Suppressor macrophage treated with lipopolysaccharide for 1 hour (primary cell): ENCODE data around the gene CAMP.
"Not testable (repeated sequence)": the region's sequence is repeated elsewhere in the genome, so short reads cannot be mapped to it uniquely, and the experiment has no call there.

Experiments used
- DNase-seq, 3 donors: peaks; one replicate each; pipeline ENCODE4 v3.0.0-alpha.2; 2020 to 2022

CAMP gene

DNA sequence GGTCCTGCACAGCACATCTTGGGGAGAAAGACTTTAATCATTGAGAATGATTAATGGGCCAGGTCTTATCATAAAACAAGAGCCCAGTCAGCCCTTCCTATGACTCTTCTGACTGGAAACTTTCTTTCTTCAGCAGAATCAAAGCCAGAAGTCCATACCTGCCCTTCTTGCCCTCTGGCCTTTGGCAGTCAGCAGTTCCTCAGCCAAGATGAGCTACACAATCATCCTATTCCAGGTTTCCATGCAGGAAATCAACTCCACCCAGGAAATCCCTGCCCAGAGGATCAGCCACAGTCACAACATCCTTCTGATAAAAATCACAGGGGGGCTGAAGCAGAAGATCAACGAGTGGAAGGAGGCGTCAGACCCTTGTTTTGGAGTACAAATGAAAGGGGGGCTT lies 44.5 kb downstream of the CAMP start:
- no peak for DNase-seq

DNA sequence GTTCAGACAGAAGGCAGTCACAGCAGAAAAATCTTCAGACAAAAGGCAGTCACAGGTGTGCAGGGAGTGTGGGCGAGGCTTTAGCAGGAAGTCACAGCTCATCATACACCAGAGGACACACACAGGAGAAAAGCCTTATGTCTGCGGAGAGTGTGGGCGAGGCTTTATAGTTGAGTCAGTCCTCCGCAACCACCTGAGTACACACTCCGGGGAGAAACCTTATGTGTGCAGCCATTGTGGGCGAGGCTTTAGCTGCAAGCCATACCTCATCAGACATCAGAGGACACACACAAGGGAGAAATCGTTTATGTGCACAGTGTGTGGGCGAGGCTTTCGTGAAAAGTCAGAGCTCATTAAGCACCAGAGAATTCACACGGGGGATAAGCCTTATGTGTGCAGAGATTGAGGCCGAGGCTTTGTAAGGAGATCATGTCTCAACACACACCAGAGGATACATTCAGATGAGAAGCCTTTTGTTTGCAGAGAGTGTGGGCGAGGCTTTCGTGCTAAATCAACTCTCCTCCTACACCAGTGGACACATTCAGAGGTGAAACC lies 45.2 kb downstream of the CAMP start:
- DNase-seq, result no peak

DNA sequence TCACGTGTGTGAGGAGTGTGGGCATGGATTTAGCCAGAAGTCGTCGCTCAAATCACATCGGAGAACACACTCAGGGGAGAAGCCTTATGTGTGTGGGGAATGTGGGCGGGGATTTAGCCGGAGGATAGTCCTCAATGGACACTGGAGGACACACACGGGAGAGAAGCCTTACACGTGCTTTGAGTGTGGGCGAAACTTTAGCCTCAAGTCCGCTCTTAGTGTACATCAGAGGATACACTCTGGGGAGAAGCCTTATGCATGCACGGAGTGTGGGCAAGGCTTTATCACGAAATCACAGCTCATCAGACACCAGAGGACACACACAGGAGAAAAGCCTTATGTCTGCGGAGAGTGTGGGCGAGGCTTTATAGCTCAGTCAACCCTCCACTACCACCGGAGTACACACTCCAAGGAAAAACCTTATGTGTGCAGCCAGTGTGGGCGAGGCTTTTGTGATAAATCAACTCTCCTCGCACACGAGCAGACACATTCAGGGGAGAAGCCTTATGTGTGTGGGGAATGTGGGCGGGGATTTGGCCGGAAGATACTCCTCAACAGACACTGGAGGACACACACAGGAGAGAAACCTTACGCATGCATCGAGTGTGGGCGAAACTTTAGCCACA lies 45.8 kb downstream of the CAMP start:
- no peak for DNase-seq

DNA sequence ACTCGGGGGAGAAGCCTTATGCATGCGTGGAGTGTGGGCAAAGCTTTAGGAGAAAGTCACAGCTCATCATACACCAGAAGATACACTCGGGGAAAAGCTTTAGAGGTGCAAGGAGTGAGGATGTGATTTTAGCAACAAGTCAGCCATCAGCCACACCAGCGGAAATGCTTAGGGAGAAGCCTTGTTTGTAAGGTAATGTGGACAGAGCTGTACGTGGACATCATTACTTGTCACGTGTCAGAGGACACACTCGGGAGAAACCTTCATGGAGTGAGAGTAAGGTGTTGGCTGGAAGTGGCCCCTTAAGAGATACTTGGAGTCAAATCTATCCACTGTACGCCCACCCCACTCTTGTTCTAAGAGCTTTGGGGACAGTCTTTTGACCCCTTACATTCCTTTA lies 46.3 kb downstream of the CAMP start:
- no peak for DNase-seq

DNA sequence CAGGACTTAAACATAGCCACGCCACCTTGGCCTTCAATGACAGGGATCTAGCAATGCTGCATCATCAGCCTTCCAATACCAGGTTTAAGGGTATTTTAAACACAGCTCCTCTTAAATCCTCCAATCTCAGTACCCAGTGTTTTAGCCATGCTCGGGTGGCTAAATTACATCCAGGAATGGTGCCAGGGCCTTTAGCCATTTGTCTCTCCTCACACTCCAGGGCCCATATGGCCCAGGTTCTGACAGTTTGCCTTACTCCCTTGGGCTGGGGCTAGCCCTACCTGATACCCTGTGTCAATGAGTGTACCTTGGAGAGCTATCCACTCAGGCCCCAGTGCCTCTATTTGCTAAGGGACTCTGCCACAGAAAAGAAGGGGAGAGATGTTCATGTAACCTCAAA lies 47.0 kb downstream of the CAMP start:
- DNase-seq, result no peak

DNA sequence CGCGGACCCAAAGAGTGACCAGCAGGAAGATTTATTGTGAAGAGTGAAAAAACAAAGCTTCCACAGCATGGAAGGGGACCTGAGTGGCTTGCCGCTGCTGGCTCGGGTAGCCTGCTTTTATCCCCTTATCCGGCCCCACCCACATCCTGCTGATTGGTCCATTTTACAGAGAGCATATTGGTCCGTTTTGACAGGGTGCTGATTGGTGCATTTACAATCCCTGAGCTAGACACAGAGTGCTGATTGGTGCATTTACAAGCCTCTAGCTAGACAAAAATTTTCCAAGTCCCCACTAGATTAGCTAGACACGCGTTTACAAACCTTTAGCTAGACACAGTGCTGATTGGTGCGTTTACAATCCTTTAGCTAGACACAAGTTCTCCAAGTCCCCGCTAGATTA lies 47.9 kb downstream of the CAMP start:
- not testable (repeated sequence) for DNase-seq

DNA sequence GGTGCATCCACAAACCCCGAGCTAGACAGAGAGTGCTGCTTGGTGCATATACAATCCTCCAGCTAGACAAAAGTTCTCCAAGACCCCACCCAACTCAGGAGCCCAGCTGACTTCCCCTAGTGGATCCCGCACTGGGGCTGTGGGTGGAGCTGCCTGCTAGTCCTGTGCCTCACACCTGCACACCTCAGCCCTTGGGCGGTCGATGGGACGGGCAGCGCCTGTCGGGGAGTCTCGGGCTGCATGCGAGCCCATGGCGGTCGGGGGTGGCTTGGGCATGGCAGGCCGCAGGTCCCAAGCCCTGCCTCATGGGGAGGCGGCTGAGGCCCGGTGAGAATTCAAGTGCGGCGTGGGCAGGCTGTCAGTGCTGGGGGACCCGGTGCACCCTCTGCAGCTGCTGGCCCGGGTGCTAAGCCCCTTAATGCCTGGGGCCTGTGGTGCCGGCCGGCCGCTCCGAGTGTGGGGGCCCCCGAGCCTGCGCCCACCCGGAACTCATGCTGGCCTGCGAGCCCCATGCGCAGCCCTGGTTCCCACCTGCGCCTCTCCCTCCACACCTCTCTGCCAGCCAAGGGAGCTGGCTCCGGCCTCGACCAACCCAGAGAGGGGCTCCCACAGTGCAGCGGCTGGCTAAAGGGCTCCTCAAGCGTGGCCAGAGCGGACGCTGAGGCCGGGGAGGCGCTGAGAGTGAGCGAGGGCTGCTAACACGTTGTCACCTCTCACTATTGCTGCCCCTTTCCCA lies 48.6 kb downstream of the CAMP start:
- no peak for DNase-seq

DNA sequence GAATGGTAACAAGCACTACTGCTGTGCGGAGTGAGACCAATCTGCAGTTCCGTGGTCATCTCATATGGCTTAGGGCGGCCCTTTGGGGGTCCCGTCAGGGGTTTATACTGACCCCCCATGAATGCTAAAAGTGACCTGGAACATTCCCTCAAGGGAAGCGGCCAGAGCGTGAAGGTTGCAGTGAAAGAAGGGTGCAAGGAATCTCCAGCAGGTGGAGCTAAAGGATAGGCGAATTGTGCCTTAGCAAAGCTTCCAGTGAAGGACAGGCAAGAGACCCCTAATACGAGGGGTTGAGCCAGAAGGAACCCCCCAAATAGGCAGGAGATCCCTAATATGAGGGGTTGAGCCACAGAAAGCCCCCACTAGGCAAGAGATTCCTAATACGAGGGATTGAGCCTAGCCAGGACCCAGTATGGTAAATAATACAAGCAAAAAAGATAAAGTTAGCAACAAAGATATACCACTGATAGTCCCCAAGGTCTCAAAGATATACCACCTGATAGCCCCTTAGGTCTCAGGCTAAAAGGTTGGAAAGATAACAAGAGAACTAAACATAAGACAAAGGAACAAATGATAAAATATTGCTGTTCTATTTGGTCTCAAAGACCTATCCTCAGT lies 50.4 kb downstream of the CAMP start:
- DNase-seq, result peak; percentile 75 to 83 (median 79)

DNA sequence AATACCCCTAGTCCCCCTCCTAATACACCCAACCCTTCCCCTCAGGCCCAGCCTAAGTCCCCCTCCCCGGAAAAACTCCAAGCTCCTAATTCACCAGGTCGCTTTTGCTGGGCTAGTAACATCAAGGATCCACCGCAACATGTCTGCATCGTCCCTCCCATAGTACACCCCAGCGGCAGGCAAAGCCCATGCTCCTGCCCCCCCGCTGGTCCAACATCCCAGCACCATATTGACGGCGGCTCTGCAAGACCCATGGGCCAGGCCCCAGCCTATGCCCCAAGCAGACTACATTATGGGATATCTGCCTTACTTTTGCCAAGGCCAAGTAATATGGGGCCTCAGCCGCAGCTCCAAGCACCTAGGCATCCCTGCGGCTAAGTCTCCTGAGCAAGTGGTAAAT lies 51.2 kb downstream of the CAMP start:
- no peak for DNase-seq
